ENCODE measurements around the gene CMTM2. TPM values are rescaled to one million over a fixed set of nuclear protein-coding genes. Genes with fewer than 3 reads are reported as not detected.
A peak's percentile ranks its signal among the peaks of the same experiment; 100 is the strongest.

Gene CMTM2
- total RNA-seq, 2 experiments from 2014 or later = 0.19 to 0.91 TPM

GRCh38 chr16:66553223-66553622 lies 26.0 kb upstream of the CMTM2 start:
- Histone ChIP-seq H3K9me2 (ENCODE audit: insufficient read depth, low read length) (no peaks in the 10 kb centered on the region), H3K36me3 (ENCODE audit: insufficient read depth, low read length) (peaks cover 42% of the 10 kb centered on the region), H3K4me2 (ENCODE audit: low read length) (peak overlapping the region; percentile 95), H2AFZ (ENCODE audit: low read length) (peak overlapping the region; percentile 89; the same call in 1 of the 2 replicates), H3K4me1 (ENCODE audit: insufficient read depth, low read length, poor library complexity, severe bottlenecking) (peaks cover 70% of the 10 kb centered on the region), H3K79me2 (ENCODE audit: insufficient read depth, low read depth, low read length) (peaks cover 37% of the 10 kb centered on the region), H4K20me1 (ENCODE audit: insufficient read depth, low read length) (peaks cover 13% of the 10 kb centered on the region; the same call in 1 of the 2 replicates), H3K4me3 (ENCODE audit: low read depth, low read length, poor library complexity, severe bottlenecking) (peak overlapping the region; percentile 75), H3K27ac (ENCODE audit: low read depth, low read length, poor library complexity, severe bottlenecking) (peak overlapping the region; percentile 68), H3K9me3 (ENCODE audit: low read length) (no peaks in the 10 kb centered on the region)
- BruUV-seq (replicated peaks) = no TSS peak
- DNase-seq (ENCODE audit: low spot score) = peak; percentile 29
- TF ChIP-seq CTCF (conservative IDR thresholded peaks at IDR 0.05; ENCODE audit: low read length) (no peak), EZH2phosphoT487 (IDR thresholded peaks at IDR 0.05; ENCODE audit: borderline replicate concordance, low read depth, low read length) (no peak)
- CTCF ChIA-PET (ENCODE audit: unreplicated experiment) = interaction anchor here (1.5 kb wide), 1 partner anchor 14 kb away, joined by 3 read pairs; no protein-coding TSS in a partner anchor
- POLR2A ChIA-PET = interaction anchor here (1.2 to 3.8 kb wide), 7 partner anchors 9 to 145 kb away, joined by 3 to 23 read pairs (median 6); no protein-coding TSS in a partner anchor
- intact Hi-C loops (cut with micrococcal nuclease; ENCODE audit: unreplicated experiment) = loop anchor here (2.0 to 5.0 kb wide), 3 partner anchors 28 to 74 kb away; partner anchors contain the start of gene CMTM3

- POLR2A ChIA-PET = interaction anchor here (1.4 to 3.8 kb wide), 3 partner anchors 10 to 146 kb away, joined by 3 to 23 read pairs (median 5); no protein-coding TSS in a partner anchor
- peak overlapping the region; percentile 95 for H3K4me2 ChIP-seq (ENCODE audit: low read length)
- H3K27ac ChIP-seq (ENCODE audit: low read depth, low read length, poor library complexity, severe bottlenecking) = no peak overlapping the region
- no peak overlapping the region for H2AFZ ChIP-seq (ENCODE audit: low read length)
- H3K9me3 ChIP-seq (ENCODE audit: low read length) = no peaks in the 10 kb centered on the region
- TF ChIP-seq CTCF (conservative IDR thresholded peaks at IDR 0.05; ENCODE audit: low read length) = no peak
- no peak for TF ChIP-seq EZH2phosphoT487 (IDR thresholded peaks at IDR 0.05; ENCODE audit: borderline replicate concordance, low read depth, low read length)
- DNase-seq (ENCODE audit: low spot score) = no peak
- no TSS peak for BruUV-seq (replicated peaks)
- peak overlapping the region; percentile 75 for H3K4me3 ChIP-seq (ENCODE audit: low read depth, low read length, poor library complexity, severe bottlenecking)
- H4K20me1 ChIP-seq (ENCODE audit: insufficient read depth, low read length) = peaks cover 13% of the 10 kb centered on the region; the same call in 1 of the 2 replicates
- peaks cover 50% of the 10 kb centered on the region for H3K36me3 ChIP-seq (ENCODE audit: insufficient read depth, low read length)
- intact Hi-C loops (cut with micrococcal nuclease; ENCODE audit: unreplicated experiment) = loop anchor here (5.0 kb wide), 1 partner anchor 48 kb away; the partner anchor contains the start of gene CMTM3
- peaks cover 37% of the 10 kb centered on the region for H3K79me2 ChIP-seq (ENCODE audit: insufficient read depth, low read depth, low read length)
- no peaks in the 10 kb centered on the region for H3K9me2 ChIP-seq (ENCODE audit: insufficient read depth, low read length)
- CTCF ChIA-PET (ENCODE audit: unreplicated experiment) = no interaction called here
- peaks cover 62% of the 10 kb centered on the region for H3K4me1 ChIP-seq (ENCODE audit: insufficient read depth, low read length, poor library complexity, severe bottlenecking)
Observed at GRCh38 chr16:66554021-66554420, 25.2 kb upstream of the CMTM2 start.

GRCh38 chr16:66554495-66554894 lies 24.8 kb upstream of the CMTM2 start:
- Histone ChIP-seq H2AFZ (ENCODE audit: low read length) (no peak overlapping the region), H3K79me2 (ENCODE audit: insufficient read depth, low read depth, low read length) (peaks cover 37% of the 10 kb centered on the region), H3K36me3 (ENCODE audit: insufficient read depth, low read length) (peaks cover 55% of the 10 kb centered on the region), H3K4me2 (ENCODE audit: low read length) (peak overlapping the region; percentile 95), H3K4me1 (ENCODE audit: insufficient read depth, low read length, poor library complexity, severe bottlenecking) (peaks cover 57% of the 10 kb centered on the region), H3K9me3 (ENCODE audit: low read length) (no peaks in the 10 kb centered on the region), H3K4me3 (ENCODE audit: low read depth, low read length, poor library complexity, severe bottlenecking) (peak overlapping the region; percentile 75), H3K9me2 (ENCODE audit: insufficient read depth, low read length) (no peaks in the 10 kb centered on the region), H4K20me1 (ENCODE audit: insufficient read depth, low read length) (peaks cover 13% of the 10 kb centered on the region; the same call in 1 of the 2 replicates), H3K27ac (ENCODE audit: low read depth, low read length, poor library complexity, severe bottlenecking) (no peak overlapping the region)
- no peak for DNase-seq (ENCODE audit: low spot score)
- ChIA-PET CTCF (ENCODE audit: unreplicated experiment) (no interaction called here), POLR2A (interaction anchor here (1.9 kb wide), 1 partner anchor 9 kb away, joined by 5 read pairs; no protein-coding TSS in a partner anchor)
- no peak for TF ChIP-seq EZH2phosphoT487 (IDR thresholded peaks at IDR 0.05; ENCODE audit: borderline replicate concordance, low read depth, low read length)
- TF ChIP-seq CTCF (conservative IDR thresholded peaks at IDR 0.05; ENCODE audit: low read length) = no peak
- intact Hi-C loops (cut with micrococcal nuclease; ENCODE audit: unreplicated experiment) = loop anchor here (5.0 kb wide), 1 partner anchor 48 kb away; the partner anchor contains the start of gene CMTM3
- no TSS peak for BruUV-seq (replicated peaks)
